HG03460 (cell line): Measurements from ENCODE around the gene DLGAP4.

Experiments
- ATAC-seq: cut with Tn5 transposase; IDR thresholded peaks from one replicate; pipeline ENCODE4 v1.9.1; 2021; ENCODE audit not compliant: unreplicated experiment

The DLGAP4 gene

DNA sequence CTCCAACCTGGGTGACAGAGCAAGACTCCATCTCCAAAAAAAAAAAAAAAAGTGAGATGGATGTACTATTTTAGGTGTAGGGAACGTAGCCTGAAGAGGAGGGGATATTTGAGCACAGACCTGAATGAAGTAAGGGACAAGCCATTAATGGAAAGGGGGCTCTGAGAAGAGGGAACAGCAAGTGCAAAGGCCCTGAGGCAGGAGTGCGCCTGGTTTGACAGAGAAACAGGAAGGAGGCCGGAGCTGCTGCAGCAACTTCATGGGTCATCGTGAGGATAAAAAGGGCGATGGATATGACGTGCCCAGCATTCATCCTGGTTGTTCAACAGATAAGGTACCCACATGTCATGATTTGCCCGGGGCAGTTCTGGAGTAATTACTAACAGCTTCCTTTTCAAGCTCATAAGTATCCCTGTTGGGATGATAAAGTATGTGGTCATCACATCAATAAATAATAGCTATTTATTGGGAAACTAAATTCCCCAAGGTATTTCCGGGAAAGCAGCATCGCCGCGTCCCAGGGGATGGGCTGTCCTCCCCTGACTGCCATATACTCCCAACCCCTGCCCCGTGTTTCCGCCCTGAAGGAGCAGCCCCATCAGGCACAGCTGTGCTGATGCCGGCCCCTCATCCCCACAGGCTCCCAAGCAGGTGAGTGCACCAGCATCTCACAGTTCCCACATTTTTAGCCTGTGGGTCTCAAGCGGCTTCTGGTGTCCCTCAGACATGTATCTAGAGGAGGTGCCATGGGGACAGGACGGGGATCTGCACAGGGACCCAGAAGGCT is 43.4 kb downstream of the DLGAP4 start:
- ATAC-seq = no peak

DNA sequence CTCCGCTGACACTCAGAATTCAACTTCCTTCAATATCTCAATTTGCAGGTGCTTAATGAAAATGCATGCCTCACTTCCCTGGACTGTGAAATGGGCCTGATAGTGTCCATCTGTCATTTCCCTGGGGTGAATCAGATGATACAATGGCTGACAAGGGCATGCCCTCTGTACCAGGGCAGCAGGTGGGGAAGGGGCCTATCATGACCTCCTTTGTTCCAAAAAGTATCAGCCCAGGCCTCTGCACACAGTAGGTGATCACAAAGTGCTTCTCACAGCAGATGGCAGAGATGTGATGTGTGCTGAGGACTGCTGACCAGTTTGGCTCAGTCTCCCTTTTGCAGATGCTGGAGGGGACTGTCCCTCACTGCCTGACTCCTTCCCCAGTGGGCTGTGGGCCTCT is 44.3 kb downstream of the DLGAP4 start:
- no peak for ATAC-seq

DNA sequence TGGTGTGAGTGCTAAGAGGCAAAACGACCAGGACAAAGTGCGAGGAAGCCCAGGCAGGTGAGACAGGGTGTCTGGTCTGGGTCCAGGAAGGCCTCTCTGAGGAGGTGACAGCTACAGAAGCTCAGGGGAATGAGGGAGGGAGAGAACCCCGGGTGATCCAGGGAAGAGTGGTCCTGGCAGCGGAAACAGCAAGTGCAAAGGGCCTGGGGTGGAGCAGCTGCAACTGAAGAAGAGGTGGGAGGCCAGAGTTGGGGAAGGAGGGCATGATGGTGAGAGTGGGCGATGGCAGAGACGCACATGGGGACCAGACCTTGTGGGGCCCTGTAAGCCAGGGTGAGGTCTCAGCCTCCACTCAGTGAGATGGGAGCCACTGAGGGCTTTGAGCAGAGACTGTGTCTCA is 45.8 kb downstream of the DLGAP4 start:
- no peak for ATAC-seq

DNA sequence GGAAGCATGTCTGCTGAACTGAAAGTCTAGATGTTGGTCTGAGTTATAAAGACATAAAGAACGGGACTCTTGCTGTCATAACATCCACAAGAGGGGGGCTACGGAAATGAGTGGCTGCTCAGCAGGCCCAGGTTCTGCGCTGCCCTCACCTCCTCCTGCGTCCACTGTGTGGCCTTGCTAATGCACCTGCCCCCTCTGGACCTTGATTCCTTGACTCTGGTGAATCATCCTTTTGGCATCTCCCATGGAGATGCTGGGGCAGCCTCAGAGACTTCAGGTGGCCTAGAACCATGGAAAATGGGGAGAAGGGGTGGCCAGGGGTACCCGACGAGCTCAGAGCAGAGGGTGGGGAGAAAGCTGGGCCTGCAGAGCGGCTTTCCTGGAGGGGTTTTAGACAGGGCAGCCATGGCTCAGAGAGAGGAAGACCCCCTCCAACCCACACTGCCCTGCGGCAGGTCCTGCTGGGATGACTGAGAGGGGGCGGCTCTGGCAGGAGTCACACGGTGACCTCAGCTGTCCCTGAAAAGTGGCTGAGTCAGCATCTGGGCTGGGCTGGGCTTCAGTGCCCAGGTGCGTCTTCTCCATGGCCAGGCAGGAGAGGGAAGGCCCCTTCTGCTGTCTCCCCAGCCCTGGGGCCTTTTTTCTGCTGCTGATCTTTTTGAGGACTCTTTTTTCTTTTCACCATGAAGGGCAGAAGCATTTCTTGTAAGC is 46.9 kb downstream of the DLGAP4 start:
- ATAC-seq = no peak

DNA sequence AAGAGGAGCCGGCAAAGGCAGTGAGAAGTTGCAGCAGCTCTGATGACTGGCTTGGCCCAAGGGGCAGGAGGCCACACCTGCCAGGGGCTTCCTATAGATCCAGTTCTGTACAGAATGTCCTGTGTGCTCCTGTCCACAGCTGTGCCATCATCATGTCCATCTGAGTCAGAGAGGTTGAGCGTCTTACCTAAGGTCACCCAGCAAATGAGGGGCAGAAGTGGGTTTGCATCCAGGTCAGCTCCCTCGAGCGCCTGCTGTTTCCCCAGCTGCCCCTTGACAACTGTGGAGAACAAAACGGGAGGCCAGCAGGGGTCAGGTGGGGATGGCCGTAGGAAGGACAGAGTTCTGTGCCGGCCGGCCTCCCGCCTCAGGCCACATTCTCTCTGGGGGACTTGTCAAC is 47.6 kb downstream of the DLGAP4 start:
- no peak for ATAC-seq

DNA sequence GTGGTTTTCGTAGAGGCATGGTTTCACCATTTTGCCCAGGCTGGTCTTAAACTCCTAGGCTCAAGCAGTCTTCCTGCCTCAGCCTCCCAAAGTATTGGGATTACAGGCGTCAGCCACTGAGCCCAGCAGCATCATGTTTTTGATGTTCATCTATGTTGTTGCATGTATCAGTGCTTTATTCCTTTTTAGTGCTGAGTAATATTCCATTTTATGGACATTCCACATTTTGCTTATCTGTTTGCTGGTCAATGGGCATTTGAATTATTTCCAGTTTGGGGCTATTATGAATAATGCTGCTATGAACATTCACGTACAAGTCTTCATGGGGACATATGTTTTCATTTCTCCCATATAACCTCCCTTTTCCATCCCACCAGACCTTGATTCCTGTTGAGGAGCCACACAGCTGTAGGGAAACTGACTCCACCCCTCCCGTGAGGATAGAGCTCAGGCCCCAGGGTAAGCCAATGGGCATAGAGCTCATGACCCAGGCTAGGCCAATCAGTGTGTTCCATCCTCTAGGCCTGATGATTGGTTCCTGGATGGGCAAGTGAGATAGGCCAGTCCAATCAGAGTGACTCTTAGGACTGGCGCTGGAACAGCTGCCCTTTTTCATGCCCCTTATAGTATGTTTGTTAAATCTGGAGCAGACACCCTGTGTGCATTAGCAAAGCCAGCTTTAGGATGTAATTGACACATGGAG is 49.5 kb downstream of the DLGAP4 start:
- no peak for ATAC-seq

DNA sequence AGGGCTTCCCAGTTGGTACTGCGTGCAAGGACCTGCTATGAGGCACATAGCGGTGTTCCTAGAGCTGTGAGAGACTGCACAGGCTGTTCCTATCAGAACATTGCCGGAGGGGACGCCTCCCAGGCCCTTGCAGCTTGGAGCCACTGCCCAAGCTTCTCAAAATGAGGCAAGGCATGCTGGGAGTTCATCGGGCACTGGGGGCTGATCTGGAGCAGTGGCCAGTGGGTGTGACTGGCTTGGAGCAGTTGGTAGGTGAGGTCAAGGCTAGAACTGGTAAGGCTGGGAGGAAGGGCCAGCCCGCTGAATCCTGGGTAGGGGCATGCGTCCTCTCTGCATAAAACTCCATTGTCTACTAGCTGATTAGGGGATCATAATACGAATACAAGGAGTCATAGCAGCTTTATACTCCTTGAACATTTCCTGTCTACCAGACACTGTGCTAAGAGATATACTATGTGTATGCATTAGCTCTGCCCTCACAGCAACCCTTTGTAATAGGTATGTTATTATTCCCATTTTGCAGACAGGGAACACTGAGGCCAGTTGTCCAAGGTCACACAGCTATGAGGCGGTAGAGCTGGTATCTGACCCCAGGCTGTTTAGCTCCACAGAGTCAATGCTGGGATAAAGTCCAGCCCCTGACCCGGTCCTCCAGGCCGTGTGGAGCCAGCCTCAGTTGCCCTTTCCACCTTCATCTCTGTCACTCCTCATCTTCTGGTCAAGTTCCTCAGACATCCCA is 53.7 kb downstream of the DLGAP4 start:
- ATAC-seq = no peak

DNA sequence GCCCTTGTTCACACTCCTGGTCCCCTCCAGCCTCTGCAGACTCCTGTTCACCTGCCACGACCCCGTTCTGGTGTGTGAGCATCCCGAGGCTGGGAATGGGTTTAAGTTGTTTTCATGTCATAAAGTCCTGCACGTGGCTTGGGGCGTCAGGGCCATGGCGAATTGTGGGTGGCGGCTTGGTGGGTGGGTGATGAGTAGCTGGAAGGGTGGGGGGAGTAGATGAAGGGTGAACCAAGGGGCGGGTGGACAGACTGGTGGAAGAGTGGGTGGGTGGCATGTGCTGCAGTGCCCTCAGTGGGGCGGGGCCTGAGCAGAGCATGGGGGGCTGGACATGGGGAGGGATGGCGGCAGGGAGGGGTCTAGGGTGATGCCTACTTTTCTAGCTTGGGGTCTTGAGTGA is 54.3 kb downstream of the DLGAP4 start:
- no peak for ATAC-seq

DNA sequence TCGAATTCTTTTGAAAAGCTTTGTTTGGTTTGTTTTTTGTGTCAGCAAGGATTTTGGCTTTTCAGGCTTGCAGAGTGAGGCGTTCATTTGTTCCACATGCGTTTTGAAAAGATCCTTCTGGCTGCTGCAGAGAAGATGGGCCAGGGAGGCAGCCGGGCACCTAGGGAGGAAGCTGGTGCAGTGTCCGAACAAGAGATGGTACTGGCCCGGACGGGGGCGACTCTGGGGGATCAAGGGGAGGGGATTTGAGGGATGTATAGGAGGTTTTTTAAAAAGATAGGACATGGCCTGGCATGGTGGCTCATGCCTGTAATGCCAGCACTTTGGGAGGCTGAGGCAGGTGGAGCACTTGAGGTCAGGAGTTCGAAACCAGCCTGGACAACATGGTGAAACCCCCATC is 55.3 kb downstream of the DLGAP4 start:
- ATAC-seq = no peak

DNA sequence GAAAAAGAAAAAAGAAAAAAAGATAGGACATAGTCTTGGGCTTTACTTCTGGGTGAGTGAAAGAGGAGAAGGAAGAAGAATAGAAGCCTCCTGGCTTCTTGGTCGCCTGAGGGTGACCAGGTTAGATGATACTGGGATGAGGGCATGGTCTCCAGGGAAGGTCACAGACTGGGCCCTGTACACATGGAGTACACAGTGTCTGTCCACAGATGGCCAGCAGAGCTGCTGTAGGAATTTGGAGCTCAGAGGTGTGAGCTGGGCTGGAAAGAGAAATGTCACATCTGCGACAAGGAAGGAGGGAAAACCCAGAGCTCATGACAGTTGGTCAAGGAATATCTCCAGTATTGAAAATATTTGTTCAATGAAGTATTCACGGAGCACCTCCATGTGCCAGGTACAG is 56.1 kb downstream of the DLGAP4 start:
- no peak for ATAC-seq

DNA sequence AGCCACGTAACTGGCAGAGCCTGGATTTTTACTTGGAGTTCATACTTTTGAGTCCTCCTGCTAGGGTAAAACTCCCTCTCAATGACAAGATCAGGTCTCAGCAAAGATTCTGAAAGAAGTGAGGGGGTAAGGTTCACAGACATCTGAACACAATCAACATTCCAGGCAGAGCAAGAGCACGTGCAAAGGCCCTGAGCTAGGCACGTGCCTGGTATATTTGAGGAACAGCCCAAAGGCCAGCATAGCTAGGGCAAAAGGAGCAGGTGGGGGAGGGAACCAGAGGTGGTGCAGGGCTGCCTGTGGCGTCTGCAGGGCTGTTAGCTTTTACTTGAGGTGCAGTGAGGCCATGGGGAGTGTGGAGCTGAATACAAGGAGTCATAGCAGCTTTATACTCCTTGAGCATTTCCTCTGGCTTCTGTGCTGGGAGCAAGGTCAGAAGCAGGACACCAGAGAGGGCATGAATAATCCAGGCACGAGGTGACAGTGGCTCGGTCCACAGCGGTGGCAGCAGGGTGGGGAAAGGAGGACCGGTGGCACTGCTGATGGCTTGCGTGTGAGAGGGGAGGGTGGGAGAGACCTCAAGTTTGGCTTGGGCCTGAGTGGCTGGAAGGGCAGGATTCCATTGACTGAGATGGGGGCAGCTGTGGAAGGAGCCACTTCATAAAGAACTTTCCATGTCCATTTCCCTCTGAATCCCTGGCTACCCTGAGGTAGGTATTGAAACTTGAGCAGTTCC is 57.0 kb downstream of the DLGAP4 start:
- ATAC-seq = no peak

DNA sequence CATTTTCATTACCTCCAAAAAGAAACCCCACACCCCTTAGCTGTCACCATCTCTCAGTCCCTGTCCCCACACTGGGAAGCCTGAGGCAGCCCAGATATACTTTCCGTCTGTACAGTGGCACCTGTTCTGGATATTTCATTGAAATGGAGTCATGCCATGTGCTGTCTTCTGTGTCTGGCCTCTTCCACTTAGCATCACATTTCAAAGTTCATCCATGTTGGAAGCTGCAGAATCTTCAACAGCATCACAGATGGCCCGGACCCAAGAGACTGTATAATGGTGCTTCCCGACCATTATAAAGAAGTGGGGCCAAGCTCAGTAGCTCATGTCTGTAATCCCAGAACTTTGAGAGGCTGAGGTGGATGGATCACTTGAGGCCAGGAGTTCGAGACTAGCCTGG is 58.4 kb downstream of the DLGAP4 start:
- ATAC-seq = no peak

DNA sequence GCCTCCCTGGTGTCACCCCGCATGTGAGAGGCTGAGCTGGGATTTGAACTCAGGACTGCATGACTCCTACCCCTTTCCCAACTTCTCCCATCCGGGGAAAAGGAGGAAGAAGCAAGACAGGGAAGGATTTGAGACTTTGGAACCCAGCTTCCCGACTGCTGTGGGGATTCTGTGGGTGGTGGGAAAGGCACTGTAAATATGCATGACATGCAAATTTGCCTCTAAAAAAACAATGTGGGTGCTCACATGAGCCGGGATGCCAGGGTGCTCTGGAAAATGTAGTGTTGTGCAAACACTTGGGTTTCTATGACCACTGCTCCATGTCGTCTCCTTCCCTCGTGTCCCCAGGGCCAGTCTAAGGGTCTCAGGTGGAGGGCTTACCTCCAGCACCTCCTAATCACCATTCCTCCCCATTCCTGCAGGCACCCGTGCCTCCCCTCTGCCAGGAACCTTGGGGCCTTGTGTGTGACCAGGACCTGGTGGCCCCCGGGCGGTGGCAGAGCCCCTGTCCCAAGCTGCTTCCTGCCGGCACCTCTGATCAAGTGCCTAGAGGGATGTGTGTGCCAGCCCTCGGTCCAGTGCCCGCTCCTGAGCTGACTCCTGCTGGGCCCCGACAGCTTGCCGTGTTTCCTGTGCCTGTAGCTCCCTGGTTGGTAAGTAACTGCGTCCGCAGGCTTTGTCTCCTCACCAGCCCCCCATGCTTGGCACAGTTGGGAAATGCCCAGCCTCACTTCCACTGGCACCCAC is 60.7 kb downstream of the DLGAP4 start:
- no peak for ATAC-seq

DNA sequence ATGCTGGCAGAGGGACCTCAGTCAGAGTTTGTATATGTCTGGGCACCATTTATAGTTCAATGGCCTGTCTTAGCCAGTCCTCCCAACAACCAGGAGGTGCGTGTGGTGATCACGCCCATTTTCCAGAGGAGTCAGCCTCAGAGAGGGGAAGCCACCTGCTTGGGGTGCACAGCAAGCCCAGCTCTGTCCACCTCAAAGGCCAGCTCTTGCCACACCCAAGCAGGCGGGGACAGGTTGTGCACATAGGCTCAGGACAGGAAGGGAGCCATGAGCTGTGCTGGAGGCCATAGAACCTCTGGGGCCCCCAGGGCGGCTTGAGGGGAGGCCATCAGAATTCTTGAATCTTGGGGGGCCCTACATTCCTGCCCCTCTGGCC is 61.2 kb downstream of the DLGAP4 start:
- ATAC-seq = no peak

DNA sequence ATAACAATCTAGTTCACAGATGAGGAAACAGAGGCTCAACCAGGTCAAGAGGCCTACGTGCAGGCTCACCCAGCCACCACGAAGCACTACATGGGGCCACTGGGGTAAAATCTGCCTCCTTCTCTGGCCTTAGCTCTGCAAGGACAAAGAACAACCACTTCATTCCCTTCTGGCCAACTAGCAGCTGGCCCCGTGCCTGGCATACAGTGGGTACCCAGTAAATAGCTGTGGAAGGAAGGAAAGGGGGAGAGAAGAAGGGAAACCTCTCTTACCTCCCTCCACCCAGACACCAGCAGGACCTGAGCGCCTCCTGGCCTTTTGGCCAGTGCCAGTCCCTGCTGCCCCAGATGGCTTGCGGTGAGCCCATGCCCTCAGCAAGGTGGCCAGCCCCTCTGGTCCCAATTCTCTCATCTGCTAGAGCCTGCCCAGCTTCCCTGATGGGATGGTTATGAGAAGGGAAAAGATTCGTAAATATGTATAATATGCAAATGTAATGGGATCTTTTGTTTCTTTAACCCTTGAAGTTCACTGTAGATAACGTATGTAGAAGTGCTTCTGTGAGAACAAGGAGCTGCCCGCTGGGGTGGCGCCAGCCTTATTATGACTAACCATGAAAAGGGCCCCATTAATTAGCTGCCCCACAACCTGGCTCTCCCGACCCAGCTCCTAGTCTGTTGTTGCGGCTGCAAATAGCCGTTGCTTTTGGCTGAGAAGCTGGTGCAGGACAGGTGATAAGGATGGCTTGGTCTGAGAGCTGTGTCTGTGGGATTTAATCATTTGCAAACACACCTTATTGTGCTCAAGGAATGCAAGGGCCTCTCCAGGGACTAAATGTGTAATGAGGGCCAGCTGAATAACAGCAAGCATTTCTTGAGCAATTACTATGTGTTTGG is 62.0 kb downstream of the DLGAP4 start:
- no peak for ATAC-seq

DNA sequence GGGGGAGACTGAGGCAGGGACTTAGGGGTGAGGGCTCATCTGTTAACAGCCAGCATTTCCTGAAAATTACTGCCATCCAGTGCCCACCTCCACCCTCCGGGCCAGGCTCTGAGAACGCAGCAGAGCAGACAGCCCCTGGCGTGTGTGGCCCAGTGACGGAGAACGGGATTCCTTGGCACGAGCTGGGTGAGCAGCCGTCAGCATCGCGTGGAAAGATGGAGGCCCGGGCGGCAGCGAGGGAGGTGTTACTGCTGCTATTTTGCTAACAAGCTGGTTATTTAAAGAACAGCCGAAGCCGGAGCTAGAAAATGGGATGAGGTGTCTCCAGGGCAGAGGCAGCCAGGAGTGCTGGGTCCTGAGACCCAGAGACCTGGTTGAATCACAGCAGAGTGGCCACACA is 62.7 kb downstream of the DLGAP4 start:
- ATAC-seq = no peak

DNA sequence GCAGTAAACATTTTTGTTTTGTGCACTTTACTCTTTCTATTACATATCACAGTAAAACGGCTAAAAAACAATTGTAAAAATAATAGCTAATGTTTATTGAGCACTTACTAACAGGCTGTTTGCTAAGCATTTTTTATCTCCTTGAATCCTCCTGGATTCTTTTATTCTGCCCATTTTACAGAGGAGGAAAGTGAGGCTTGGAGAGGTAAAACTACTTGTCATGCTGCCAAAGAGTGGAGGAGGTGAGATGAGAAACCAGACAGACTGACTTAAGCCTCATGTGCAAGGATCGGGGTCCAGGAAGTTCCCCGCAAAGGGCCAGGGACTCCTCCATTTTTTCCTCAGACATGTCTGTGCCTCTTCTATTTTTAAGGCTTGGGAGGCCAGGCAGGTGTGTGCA is 63.6 kb downstream of the DLGAP4 start:
- ATAC-seq = no peak

DNA sequence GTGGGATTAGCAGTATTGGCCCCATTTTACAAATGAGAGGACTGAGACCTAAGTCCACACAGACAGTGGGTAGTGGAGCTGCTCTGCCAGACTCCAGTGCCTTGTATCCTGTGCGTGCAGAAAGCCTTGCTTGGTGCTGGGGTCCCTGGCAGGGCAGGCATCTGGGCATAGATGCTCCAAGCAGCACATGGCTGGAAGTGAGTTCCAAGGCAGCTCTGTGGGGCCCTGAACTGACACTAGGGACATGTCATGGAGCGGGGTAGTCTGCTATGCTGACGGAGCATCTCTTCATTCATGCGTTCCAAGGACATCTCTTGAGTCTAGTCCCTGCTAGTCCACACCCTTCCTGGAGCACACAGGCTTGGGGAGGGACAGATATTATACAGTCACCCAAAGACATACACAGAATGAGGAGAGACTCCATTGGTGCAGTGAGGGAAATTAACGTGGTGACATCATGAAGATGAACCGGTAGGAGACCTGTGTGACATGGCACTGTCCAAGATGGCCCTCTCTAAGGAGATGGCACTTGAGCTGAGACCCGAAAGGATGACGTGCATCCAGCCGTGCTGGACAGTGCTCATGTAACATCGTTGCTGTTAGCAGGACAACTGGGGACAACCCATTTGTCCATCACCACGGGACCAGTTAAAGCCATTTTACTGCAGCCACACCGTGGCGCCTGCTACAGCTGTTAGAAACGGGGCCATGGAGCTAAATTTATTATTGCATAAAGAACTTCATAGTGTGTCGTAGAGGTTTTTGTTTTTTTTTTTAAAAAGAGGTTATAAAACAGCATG is 65.1 kb downstream of the DLGAP4 start:
- ATAC-seq = no peak
